HG03095 (cell line): ENCODE results near the gene WDR37.
"Not testable (repeated sequence)": the region's sequence is repeated elsewhere in the genome, so short reads cannot be mapped to it uniquely, and the experiment has no call there.

Experiments used
- ATAC-seq: cut with Tn5 transposase; IDR thresholded peaks from one replicate; pipeline ENCODE4 v1.9.1; 2021; ENCODE audit warnings: moderate library complexity; ENCODE audit not compliant: unreplicated experiment

Gene WDR37, protein sequence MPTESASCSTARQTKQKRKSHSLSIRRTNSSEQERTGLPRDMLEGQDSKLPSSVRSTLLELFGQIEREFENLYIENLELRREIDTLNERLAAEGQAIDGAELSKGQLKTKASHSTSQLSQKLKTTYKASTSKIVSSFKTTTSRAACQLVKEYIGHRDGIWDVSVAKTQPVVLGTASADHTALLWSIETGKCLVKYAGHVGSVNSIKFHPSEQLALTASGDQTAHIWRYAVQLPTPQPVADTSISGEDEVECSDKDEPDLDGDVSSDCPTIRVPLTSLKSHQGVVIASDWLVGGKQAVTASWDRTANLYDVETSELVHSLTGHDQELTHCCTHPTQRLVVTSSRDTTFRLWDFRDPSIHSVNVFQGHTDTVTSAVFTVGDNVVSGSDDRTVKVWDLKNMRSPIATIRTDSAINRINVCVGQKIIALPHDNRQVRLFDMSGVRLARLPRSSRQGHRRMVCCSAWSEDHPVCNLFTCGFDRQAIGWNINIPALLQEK

GRCh38 chr10:1056326-1057105, at the start of gene WDR37:
WDR37 (plus strand) TSS chr10:1056385; CDS start chr10:1072156, 15,771 bp downstream.
- ATAC-seq, result peak; percentile 90

GRCh38 chr10:1006573-1006972, 49.6 kb upstream of the WDR37 start:
- no peak for ATAC-seq

GRCh38 chr10:1007583-1007982, 48.6 kb upstream of the WDR37 start:
- ATAC-seq, result no peak

GRCh38 chr10:1009071-1009494, 47.1 kb upstream of the WDR37 start:
- ATAC-seq, result no peak

DNA sequence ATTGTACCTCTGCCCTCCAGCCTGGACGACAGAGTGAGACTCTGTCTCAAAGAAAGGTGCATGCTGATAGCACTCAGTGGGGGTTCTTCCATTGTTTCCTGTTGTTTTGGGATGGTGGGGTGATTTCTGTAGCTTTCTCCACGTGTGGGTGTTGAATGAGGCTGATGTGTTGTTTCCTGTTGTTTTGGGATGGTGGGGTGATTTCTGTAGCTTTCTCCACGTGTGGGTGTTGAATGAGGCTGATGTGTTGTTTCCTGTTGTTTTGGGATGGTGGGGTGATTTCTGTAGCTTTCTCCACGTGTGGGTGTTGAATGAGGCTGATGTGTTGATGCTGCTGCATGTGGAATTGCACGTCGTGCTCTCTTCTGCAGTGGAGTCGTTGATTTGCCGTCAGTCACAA, 46.2 kb upstream of the WDR37 start:
- not testable (repeated sequence) for ATAC-seq

DNA sequence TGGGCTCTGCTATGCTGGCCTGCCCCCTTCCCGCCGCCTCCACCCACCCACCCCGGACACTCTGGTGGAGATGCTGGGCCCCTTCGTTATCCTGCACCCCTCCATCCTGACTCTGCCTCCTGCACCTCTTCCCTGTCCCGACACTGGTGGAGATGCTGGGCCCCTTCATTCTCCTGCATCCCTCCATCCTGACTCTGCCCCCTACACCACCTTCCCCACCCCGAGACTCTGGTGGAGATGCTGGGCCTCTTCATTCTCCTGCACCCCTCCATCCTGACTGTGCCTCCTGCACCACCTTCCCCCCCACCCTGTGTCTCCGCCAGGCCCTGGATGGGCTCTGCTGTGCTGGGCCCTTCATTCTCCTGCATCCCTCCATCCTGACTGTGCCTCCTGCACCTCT, 45.5 kb upstream of the WDR37 start:
- no peak for ATAC-seq

GRCh38 chr10:1011696-1012095, 44.5 kb upstream of the WDR37 start:
- ATAC-seq, result no peak

GRCh38 chr10:1015688-1016087, 40.5 kb upstream of the WDR37 start:
- no peak for ATAC-seq

GRCh38 chr10:1019362-1019761, 36.8 kb upstream of the WDR37 start:
- no peak for ATAC-seq

DNA sequence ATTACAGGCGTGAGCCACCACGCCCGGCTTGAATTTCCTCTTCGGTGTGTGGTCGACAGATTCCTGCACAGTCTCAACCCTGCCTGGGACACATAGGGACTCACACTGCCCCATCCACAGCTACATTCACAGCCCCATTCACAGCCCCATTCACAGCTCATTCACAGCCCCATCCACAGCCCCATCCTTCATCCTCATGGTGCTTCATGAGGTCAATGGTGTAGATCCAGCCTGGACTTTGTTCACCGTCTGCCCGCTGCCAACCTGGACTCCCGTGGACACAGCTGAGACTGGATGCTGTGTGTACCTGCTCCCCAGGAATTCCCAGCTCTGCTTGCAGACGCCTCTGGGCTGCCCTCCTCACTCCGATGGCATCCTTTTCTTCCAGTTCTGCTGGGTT, 35.7 kb upstream of the WDR37 start:
- no peak for ATAC-seq

DNA sequence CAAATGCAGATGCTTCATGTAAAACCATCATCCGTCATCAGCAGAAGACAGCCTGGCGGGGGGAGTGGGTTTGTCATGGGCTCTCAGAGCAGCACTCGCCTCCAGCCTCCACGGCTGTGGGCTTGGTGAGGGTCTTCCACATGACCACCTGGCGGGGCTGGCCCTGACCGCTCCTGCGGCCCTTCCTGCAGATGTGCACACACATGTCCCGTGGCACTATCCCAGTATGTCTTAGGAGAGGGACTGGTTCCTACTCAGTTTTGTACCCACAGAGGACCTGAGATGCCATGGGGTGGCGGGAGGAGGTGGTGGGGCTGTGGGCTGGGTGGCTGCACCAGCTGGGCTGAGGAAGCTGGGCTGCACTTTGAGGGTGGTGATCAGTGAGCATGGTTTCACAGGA, 35.2 kb upstream of the WDR37 start:
- ATAC-seq, result no peak

- no peak for ATAC-seq
Measured at GRCh38 chr10:1022413-1022812, 33.8 kb upstream of the WDR37 start.

GRCh38 chr10:1024103-1024502, 32.1 kb upstream of the WDR37 start:
- ATAC-seq, result no peak

GRCh38 chr10:1025683-1026082, 30.5 kb upstream of the WDR37 start, which contains the start of gene IDI2:
IDI2 (minus strand) TSS chr10:1025859; CDS start chr10:1024723, 1,136 bp downstream.
- ATAC-seq, result no peak

DNA sequence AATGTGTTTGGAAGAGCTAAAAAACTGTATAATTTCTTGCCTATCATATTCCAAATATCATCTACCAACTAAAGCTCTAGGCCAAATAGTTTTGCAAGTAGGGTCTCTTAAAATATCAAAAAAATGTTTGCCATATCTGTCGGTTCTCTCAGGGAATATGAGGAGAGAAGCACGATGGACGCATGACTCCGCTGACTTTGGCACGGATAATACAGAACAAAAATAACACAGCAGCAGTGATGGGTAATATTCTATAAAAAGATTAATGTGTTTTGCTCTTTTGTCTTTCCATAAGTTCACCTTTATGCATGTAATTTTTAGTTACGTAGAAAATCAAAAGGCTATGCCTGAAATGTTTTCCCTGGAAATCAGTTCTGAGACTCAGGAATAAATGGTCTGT, 29.6 kb upstream of the WDR37 start:
- no peak for ATAC-seq

- ATAC-seq, result no peak
Measured at GRCh38 chr10:1029838-1030237, 26.3 kb upstream of the WDR37 start.

DNA sequence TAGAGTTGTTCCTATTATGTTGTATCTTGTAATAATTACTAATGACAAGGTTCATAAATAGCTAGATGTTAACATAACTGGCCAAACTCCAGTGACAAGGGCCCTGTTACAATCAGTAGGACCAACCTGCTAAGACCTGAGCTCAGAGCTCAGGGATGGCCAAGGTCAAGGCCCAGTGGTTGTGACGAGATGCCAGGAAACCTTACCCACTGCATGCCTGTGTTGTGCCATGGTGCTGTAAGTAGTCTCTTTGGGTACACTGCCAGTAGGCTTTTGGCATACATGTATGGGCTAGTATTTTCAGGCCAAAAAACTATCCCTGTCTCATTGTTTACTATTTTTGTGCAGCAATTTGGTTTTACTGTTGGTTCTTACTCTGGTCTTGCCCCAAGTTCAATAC, 22.6 kb upstream of the WDR37 start:
- no peak for ATAC-seq

DNA sequence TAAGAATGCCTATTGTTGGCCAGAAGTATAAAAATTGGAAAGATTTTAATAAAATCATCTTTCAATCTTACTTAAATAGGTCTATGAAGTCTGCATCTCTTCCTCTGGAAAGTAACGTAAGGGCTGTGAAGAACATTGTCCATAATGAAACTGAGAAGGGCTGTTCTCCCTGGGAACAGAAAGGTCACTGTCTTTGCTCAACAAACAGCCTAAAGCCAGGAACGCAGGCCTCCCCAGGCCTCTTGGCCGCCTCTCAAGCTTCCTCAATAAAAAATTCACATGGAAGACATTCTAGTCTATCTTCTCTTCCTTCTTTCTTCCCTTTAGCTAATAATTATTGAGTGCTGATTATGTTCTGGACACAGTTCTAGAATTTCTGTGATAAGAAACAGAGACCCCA, 21.4 kb upstream of the WDR37 start:
- ATAC-seq, result no peak

GRCh38 chr10:1035201-1035600, 21.0 kb upstream of the WDR37 start:
- ATAC-seq, result no peak

DNA sequence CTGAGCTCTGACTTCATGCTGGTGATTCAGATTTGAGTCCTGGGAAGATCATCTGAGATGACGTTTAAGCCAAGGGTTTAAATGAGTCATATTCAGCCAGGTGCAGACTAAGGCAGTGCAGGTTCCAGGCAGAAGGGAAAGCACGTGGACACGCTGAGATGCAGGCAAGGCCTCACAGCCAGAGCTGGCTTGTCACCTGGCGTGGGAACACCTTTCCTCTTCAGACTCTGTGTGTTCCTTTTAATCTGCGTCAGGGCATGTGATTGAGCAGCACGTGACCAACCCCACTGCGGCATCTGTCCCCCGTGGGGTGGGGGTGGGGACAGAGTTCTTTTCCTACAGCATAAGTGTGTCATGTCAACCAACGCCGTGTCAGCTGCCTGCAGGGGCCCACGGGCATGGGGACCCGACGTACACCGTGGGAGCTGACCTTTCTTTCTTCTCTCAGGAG, 19.8 kb upstream of the WDR37 start:
- ATAC-seq, result peak; percentile 64

DNA sequence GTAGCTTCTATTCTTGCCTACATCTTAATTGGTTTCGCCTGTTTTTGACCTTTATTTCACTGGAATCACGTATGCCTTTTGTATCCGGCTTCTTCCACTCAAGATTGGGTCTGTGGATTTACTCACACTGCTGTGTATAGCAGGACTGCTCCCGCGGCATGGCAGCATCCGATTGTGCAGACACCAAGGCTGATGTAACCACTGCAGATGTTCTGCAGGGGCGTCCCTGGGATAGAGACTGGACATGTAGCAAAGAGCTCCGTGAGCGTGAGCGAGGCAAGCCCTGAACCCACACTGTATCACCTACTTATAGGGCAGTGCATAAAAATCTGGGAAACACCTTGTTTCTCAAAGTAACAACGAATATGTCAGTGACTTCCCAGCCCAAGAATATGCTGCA, 19.1 kb upstream of the WDR37 start:
- no peak for ATAC-seq

GRCh38 chr10:1038769-1039168, 17.4 kb upstream of the WDR37 start:
- ATAC-seq, result not testable (repeated sequence)
